ENCODE data around the gene TULP4. TPM values are rescaled to one million over a fixed set of nuclear protein-coding genes. Genes with fewer than 3 reads are reported as not detected.

TULP4 gene
- polyA plus RNA-seq, 3 donors: 6.5 to 10.6 (median 7.9) TPM

GRCh38 chr6:158501360-158502262, 189.3 kb downstream of the TULP4 start:
- H3K27ac Mint-ChIP-seq: peak overlapping the region in 1 of 7 donors; percentile 10
- H2AFZ ChIP-seq (ENCODE audit: insufficient read depth, low read depth, low read length, poor library complexity, severe bottlenecking): no peak overlapping the region
- no peak overlapping the region for H3K9ac ChIP-seq (ENCODE audit: insufficient read depth, low read length, poor library complexity, severe bottlenecking)
- H3K79me2 ChIP-seq (ENCODE audit: insufficient read depth, low read length): no peaks in the 10 kb centered on the region
- no peak overlapping the region for H3K4me3 Mint-ChIP-seq
- peaks cover 0 to 3% of the 10 kb centered on the region in 2 donors for H3K9me3 ChIP-seq (replicated peaks in 1 of 2; ENCODE audit: control insufficient read depth in 1 of 2, insufficient read depth in 1 of 2, low read length in 2 of 2)
- no peaks in the 10 kb centered on the region for H3K4me1 ChIP-seq (ENCODE audit: control insufficient read depth in 1 of 2, insufficient read depth in 2 of 2, low read length in 2 of 2)
- H3K27ac ChIP-seq (ENCODE audit: low read depth in 1 of 2, low read length in 2 of 2): no peak overlapping the region
- intact Hi-C loops (cut with micrococcal nuclease): no loop called here
- H3K9me3 Mint-ChIP-seq: peaks cover 0 to 8% (median 2%) of the 10 kb centered on the region in 7 donors
- TF ChIP-seq CTCF (IDR thresholded peaks at IDR 0.05): no peak
- no peaks in the 10 kb centered on the region for H3K27me3 ChIP-seq (ENCODE audit: control insufficient read depth in 2 of 2, insufficient read depth in 2 of 2, low read length in 2 of 2)
- no peak for DNase-seq
- over 99% methylated on average over 14 of the region's 26 CpGs for WGBS (ENCODE audit: insufficient coverage)
- peaks cover 28 to 67% of the 10 kb centered on the region in 2 donors for H3K36me3 ChIP-seq (replicated peaks in 1 of 2; ENCODE audit: control insufficient read depth in 1 of 2, insufficient read depth in 2 of 2, low read length in 2 of 2)
- no peaks in the 10 kb centered on the region for H3K4me1 Mint-ChIP-seq
- H3K4me3 ChIP-seq (replicated peaks in 1 of 3; ENCODE audit: low read depth in 2 of 3, low read length in 3 of 3): no peak overlapping the region
- no peaks in the 10 kb centered on the region for H4K20me1 ChIP-seq (ENCODE audit: insufficient read depth, low read length)
- peaks cover 0 to 2% (median 0%) of the 10 kb centered on the region in 3 donors for H3K27me3 Mint-ChIP-seq (ENCODE audit: low read depth in 3 of 3)
- H3K4me2 ChIP-seq (replicated peaks; ENCODE audit: extremely low read depth, low read length, poor library complexity, severe bottlenecking): no peak overlapping the region
- peaks cover 51 to 68% of the 10 kb centered on the region in 2 donors for H3K36me3 Mint-ChIP-seq

- Mint-ChIP-seq H3K36me3 (peaks cover 53 to 71% of the 10 kb centered on the region in 2 donors), H3K9me3 (peaks cover 0 to 8% (median 2%) of the 10 kb centered on the region in 7 donors), H3K27ac (no peak overlapping the region), H3K27me3 (ENCODE audit: low read depth in 3 of 3) (peaks cover 0 to 2% (median 0%) of the 10 kb centered on the region in 3 donors), H3K4me1 (no peaks in the 10 kb centered on the region), H3K4me3 (no peak overlapping the region)
- Histone ChIP-seq H3K27ac (ENCODE audit: low read depth in 1 of 2, low read length in 2 of 2) (no peak overlapping the region), H3K4me2 (replicated peaks; ENCODE audit: extremely low read depth, low read length, poor library complexity, severe bottlenecking) (no peak overlapping the region), H3K9ac (ENCODE audit: insufficient read depth, low read length, poor library complexity, severe bottlenecking) (no peak overlapping the region), H3K9me3 (replicated peaks in 1 of 2; ENCODE audit: control insufficient read depth in 1 of 2, insufficient read depth in 1 of 2, low read length in 2 of 2) (peaks cover 0 to 3% of the 10 kb centered on the region in 2 donors), H3K27me3 (ENCODE audit: control insufficient read depth in 2 of 2, insufficient read depth in 2 of 2, low read length in 2 of 2) (no peaks in the 10 kb centered on the region), H4K20me1 (ENCODE audit: insufficient read depth, low read length) (no peaks in the 10 kb centered on the region), H3K79me2 (ENCODE audit: insufficient read depth, low read length) (no peaks in the 10 kb centered on the region), H2AFZ (ENCODE audit: insufficient read depth, low read depth, low read length, poor library complexity, severe bottlenecking) (no peak overlapping the region), H3K4me1 (ENCODE audit: control insufficient read depth in 1 of 2, insufficient read depth in 2 of 2, low read length in 2 of 2) (no peaks in the 10 kb centered on the region), H3K36me3 (replicated peaks in 1 of 2; ENCODE audit: control insufficient read depth in 1 of 2, insufficient read depth in 2 of 2, low read length in 2 of 2) (peaks cover 34 to 67% of the 10 kb centered on the region in 2 donors), H3K4me3 (replicated peaks in 1 of 3; ENCODE audit: low read depth in 2 of 3, low read length in 3 of 3) (no peak overlapping the region)
- DNase-seq: no peak
- intact Hi-C loops (cut with micrococcal nuclease): no loop called here
- 97% methylated on average over 39 of the region's 43 CpGs for WGBS (ENCODE audit: insufficient coverage)
- TF ChIP-seq CTCF (IDR thresholded peaks at IDR 0.05): no peak
Observed at GRCh38 chr6:158502263-158502950, 190.1 kb downstream of the TULP4 start.
